ENCODE data around the gene FANCC.

DNA sequence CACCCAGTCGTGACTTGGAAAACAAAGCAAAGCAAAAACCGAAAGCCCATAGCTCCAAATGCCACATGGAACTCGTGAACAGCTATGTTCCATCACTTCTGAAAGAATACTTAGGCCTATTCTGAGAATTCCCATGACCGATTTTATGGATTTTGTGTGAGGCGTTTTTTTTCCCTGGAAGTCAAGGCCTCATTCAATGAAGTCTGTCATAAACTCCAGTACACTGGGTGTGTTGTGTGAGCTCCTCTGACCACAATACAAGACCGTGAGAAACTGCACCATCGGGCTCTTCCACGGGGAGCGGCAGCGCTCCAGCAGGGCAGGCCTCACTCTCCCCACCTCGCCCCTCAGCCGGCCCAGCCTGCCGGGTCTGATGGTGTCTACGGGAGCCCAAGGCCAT is 209.5 kb downstream of the FANCC start:
- no peak for TF ChIP-seq JUND (IDR thresholded peaks at IDR 0.05)
- TF ChIP-seq, protein P1, sequence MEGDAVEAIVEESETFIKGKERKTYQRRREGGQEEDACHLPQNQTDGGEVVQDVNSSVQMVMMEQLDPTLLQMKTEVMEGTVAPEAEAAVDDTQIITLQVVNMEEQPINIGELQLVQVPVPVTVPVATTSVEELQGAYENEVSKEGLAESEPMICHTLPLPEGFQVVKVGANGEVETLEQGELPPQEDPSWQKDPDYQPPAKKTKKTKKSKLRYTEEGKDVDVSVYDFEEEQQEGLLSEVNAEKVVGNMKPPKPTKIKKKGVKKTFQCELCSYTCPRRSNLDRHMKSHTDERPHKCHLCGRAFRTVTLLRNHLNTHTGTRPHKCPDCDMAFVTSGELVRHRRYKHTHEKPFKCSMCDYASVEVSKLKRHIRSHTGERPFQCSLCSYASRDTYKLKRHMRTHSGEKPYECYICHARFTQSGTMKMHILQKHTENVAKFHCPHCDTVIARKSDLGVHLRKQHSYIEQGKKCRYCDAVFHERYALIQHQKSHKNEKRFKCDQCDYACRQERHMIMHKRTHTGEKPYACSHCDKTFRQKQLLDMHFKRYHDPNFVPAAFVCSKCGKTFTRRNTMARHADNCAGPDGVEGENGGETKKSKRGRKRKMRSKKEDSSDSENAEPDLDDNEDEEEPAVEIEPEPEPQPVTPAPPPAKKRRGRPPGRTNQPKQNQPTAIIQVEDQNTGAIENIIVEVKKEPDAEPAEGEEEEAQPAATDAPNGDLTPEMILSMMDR (IDR thresholded peaks at IDR 0.05): no peak
